SJSA1 (cell line): ENCODE results near the gene DEFB123. TPM values are rescaled to one million over a fixed set of nuclear protein-coding genes. Genes with fewer than 3 reads are reported as not detected.
A peak's percentile ranks its signal among the peaks of the same experiment; 100 is the strongest.

Experiments used
- DNase-seq, 2 experiments: peaks; one replicate each; pipeline ENCODE4 v3.0.0-alpha.2; 2015 to 2020; ENCODE audit warnings: low spot score in 2 of 2, low read depth in 1 of 2
- H3K27ac ChIP-seq: fragments of 250-450 bp; sonication (Bioruptor Pico); 2 replicates; pipeline ENCODE4 v1.5.1; 2020; ENCODE audit warnings: mild to moderate bottlenecking, moderate library complexity
- H3K27me3 ChIP-seq: fragments of 250-450 bp; sonication (Bioruptor Pico); replicated peaks from 2 replicates; pipeline ENCODE4 v1.5.1; 2020; ENCODE audit warnings: mild to moderate bottlenecking, moderate library complexity
- H3K36me3 ChIP-seq: fragments of 250-450 bp; sonication (Bioruptor Pico); 2 replicates; pipeline ENCODE4 v1.5.1; 2020; ENCODE audit warnings: mild to moderate bottlenecking
- H3K4me1 ChIP-seq: fragments of 250-450 bp; sonication (Bioruptor Pico); replicated peaks from 2 replicates; pipeline ENCODE4 v1.6.1; 2021; ENCODE audit warnings: mild to moderate bottlenecking
- H3K4me3 ChIP-seq: fragments of 250-450 bp; sonication (Bioruptor Pico); 2 replicates; pipeline ENCODE4 v1.5.1; 2020; ENCODE audit warnings: mild to moderate bottlenecking
- H3K9me3 ChIP-seq: fragments of 250-450 bp; sonication (Bioruptor Pico); replicated peaks from 2 replicates; pipeline ENCODE4 v1.5.1; 2020; ENCODE audit warnings: mild to moderate bottlenecking
- total RNA-seq: library from RNA; depleted of rRNA; stranded (reverse); fragments of >200 nt; shearing (Covaris generic); gene quantifications from 2 replicates; pipeline ENCODE4 v1.2.3, GENCODE V29; 2014; rRNA removed

Gene DEFB123
- total RNA-seq, 1 experiment from 2014 or later: not detected

- Histone ChIP-seq H3K9me3 (no peaks in the 10 kb centered on the region), H3K27me3 (peaks cover 6% of the 10 kb centered on the region; the same call in 1 of the 2 replicates), H3K4me1 (no peaks in the 10 kb centered on the region), H3K36me3 (no peaks in the 10 kb centered on the region), H3K4me3 (no peak overlapping the region), H3K27ac (no peak overlapping the region)
- no peak for DNase-seq
These were observed 43.6 kb downstream of the DEFB123 start for GRCh38 chr20:31484001-31484400.

DNA sequence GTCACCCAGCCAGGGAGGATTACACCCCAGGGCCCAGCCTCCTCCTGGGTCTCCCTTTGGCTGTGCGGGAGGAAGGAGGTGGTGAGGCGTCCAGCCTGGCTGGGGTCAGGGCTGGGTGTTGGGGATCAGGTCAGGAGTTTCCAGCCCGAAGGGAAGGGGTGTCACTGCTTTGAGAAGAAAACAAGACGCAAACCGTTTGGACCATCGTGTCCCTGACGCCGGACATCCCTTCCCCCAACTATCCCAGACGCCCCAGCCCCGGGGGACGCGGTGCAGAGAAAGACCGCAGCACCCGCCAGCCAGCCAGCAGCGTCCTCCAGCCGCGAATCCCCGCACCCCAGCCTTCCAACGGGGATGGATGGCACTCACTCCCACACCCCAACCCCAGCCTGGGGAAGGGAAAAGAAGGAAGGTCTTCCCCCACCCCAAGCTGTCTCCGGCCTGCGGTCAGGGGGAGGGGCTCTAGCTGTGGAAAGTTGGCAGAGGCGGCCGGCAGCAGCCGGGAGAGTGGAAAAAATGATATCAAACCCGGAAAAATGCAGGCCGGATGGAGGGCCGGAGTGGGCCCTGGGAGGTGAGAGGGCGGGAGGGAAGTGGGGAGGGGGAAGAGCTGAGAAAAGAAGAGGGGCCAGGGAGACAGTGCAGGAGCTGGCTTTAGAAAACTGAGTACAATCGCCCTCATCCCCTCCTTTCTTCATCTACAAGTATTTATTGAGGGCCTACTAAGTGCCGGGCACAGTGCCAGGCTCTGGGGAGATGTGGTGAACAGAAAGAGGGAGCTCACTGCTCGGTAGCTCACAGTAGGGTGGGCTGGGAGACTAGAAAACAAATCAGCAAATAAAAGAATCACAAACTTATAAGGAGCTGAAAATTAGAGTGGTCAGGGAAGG lies 45.3 kb downstream of the DEFB123 start:
- Histone ChIP-seq H3K4me3 (no peak overlapping the region), H3K27me3 (peaks cover 6% of the 10 kb centered on the region; the same call in 1 of the 2 replicates), H3K4me1 (no peaks in the 10 kb centered on the region), H3K27ac (no peak overlapping the region), H3K9me3 (no peaks in the 10 kb centered on the region), H3K36me3 (no peaks in the 10 kb centered on the region)
- DNase-seq: no peak

- H3K27me3 ChIP-seq: peaks cover 8% of the 10 kb centered on the region; the same call in 1 of the 2 replicates
- no peak for DNase-seq
- no peak overlapping the region for H3K4me3 ChIP-seq
- no peaks in the 10 kb centered on the region for H3K36me3 ChIP-seq
- H3K4me1 ChIP-seq: no peaks in the 10 kb centered on the region
- no peaks in the 10 kb centered on the region for H3K9me3 ChIP-seq
- no peak overlapping the region for H3K27ac ChIP-seq
These were observed 47.7 kb downstream of the DEFB123 start for GRCh38 chr20:31488115-31488514.

DNA sequence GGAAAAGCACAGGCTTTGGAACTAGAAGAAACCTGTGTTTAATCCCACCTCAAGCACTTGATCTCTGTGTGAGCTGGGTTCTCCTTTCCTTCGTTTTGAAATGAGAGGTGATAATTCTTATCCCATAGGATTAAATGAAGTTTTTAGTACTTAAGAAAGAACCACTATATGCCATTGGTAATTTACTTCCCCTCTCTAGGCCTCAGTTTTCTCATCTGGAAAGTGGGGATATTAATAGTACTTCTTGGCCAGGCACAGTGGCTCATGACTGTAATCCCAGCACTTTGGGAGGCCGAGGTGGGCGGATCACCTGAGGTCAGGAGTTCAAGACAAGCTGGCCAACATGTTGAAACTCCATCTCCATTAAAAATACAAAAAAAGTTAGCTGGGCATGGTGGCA lies 48.7 kb downstream of the DEFB123 start:
- Histone ChIP-seq H3K4me1 (no peaks in the 10 kb centered on the region), H3K9me3 (no peaks in the 10 kb centered on the region), H3K27ac (no peak overlapping the region), H3K4me3 (no peak overlapping the region), H3K36me3 (no peaks in the 10 kb centered on the region), H3K27me3 (peaks cover 14% of the 10 kb centered on the region; the same call in 1 of the 2 replicates)
- DNase-seq: no peak

DNA sequence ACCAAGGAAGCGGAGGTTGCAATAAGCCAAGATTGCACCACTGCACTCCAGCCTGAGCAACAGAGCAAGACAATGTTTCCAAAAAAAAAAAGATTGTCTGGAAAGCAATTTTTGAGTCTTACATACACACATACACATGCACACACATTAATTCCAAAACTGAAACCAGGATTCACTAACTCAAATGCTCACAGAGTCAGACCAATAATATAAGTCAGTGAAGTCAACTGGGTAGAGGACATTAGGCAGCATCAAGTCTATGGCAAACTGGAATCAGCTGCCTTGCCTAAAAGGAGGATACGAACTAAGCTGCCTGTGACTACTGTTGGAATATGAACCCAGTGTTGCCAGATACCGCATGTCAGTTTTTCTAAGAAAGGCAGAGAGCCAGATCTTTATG lies 50.3 kb downstream of the DEFB123 start:
- no peak for DNase-seq
- H3K4me3 ChIP-seq: no peak overlapping the region
- no peaks in the 10 kb centered on the region for H3K36me3 ChIP-seq

GRCh38 chr20:31494131-31494530 lies 53.7 kb downstream of the DEFB123 start:
- Histone ChIP-seq H3K4me1 (no peaks in the 10 kb centered on the region), H3K9me3 (no peaks in the 10 kb centered on the region), H3K27ac (no peak overlapping the region), H3K4me3 (no peak overlapping the region), H3K27me3 (peaks cover 26% of the 10 kb centered on the region), H3K36me3 (no peaks in the 10 kb centered on the region)
- peak in 1 of 2 experiments; percentile 21 for DNase-seq

More for the DNA sequence above, 50.3 kb downstream of the DEFB123 start:
- H3K4me1 ChIP-seq: no peaks in the 10 kb centered on the region
- no peaks in the 10 kb centered on the region for H3K9me3 ChIP-seq
- peaks cover 16% of the 10 kb centered on the region; the same call in 1 of the 2 replicates for H3K27me3 ChIP-seq
- H3K27ac ChIP-seq: no peak overlapping the region

DNA sequence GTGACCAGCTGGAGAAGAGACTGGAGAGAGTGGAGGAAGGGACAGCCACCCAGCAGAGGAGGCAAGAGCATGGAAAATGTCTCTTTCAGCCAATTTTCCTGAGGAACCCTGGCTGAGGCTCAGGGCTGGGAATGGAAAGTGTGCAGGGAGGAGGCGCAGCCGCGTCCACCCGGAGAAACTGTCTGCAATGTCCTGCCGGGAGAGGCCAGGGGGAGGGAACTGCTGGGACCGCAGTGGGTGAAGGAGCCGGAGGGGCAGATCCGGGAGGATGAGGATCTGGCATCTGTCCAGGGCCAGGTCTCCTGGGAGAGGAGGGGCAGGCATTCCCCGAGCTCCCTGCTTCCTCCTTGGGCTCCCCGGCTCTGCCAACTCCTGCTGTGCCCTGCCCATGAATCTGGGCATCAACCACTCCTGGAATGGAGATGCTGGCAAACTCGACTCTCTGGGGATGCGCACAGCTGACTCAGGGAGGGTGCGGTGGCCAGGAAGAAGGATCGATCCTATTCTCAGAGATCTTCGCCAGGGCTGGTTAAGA lies 56.4 kb downstream of the DEFB123 start:
- no peaks in the 10 kb centered on the region for H3K36me3 ChIP-seq
- no peaks in the 10 kb centered on the region for H3K4me1 ChIP-seq
- DNase-seq: no peak
- H3K27me3 ChIP-seq: peaks cover 26% of the 10 kb centered on the region
- H3K9me3 ChIP-seq: no peaks in the 10 kb centered on the region
- no peak overlapping the region for H3K27ac ChIP-seq
- H3K4me3 ChIP-seq: no peak overlapping the region

- Histone ChIP-seq H3K36me3 (no peaks in the 10 kb centered on the region), H3K9me3 (no peaks in the 10 kb centered on the region), H3K4me3 (no peak overlapping the region), H3K27ac (no peak overlapping the region), H3K4me1 (peaks cover 1% of the 10 kb centered on the region; the same call in 1 of the 2 replicates), H3K27me3 (peaks cover 26% of the 10 kb centered on the region)
- DNase-seq: no peak
These were observed 57.6 kb downstream of the DEFB123 start for GRCh38 chr20:31497838-31498540.

Other genes starting within 250 kb of the DEFB123 start
- gene DEFB115, start 183.0 kb upstream of the DEFB123 start, total RNA-seq: not detected in 2 replicates
- not detected in 2 replicates for gene DEFB116, start 132.0 kb upstream of the DEFB123 start, total RNA-seq
- not detected in 2 replicates for gene DEFB118, start 72.0 kb upstream of the DEFB123 start, total RNA-seq
- not detected in 2 replicates for gene DEFB119, start 50.0 kb upstream of the DEFB123 start, total RNA-seq
- gene DEFB121, start 34.4 kb upstream of the DEFB123 start, total RNA-seq: not detected in 2 replicates
- not detected in 2 replicates for gene DEFB124, start 34.5 kb downstream of the DEFB123 start, total RNA-seq
- gene REM1, start 34.7 kb downstream of the DEFB123 start, total RNA-seq: not detected in 2 replicates
- gene HM13, start 73.8 kb downstream of the DEFB123 start, total RNA-seq: 28.2 and 68.1 TPM in 2 replicates
- 700 and 729 TPM in 2 replicates for gene ID1, start 164.7 kb downstream of the DEFB123 start, total RNA-seq
- not detected in 2 replicates for gene COX4I2, start 197.3 kb downstream of the DEFB123 start, total RNA-seq